Medulla oblongata (tissue), 1 donor: ENCODE measurements around the gene ADGRV1.
A peak's percentile ranks its signal among the peaks of the same experiment; 100 is the strongest.
"Not testable (repeated sequence)": the region's sequence is repeated elsewhere in the genome, so short reads cannot be mapped to it uniquely, and the experiment has no call there.

Experiments used
- DNase-seq: peaks from one replicate; pipeline ENCODE4 v3.0.0-alpha.2; 2015; ENCODE audit errors: extremely low spot score

Gene ADGRV1

DNA sequence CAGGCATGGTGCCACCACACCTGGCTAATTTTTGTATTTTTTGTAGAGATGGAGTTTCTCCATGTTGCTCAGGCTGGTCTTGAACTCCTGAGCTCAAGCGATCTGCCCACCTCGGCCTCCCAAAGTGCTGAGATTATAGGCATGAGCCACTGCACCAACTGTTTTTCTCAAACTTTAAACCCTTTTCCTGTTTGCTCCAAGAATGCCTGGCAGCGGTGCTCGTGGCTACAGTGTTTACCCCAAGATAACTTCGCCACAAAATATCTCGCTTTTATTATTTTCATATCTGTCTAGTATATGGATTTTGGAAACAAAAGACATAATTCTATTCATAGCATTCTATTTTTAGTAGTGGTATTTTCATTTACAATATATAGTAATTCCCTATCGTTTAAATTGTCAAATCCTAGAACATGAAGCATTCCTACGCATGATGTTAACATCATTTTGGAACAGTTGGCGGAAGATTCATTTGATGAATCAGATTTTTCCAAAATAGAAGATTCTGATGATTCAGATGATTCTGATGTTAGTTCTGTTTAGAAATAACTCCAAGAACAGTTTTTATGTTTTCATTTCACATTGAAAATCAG, 504.6 kb downstream of the ADGRV1 start:
- DNase-seq: not testable (repeated sequence)

DNA sequence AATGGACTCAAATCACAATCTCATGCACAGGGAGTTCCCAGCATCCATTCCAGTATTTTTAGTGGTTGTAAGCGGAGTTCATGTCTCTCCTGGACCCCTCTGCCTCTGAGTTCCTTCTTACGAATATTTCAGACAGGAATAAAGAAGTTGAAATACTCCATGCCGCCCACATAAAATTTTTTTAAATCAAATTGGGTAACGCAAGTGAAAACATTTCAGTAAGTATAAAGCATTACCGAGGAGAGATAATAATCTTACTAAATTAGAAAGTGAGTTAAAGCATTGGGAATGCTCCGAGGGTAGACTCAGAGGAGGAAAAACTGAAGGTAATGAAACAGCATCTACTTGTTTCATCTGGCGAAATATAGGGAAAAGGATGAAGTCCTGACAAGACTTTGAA, 506.9 kb downstream of the ADGRV1 start:
- DNase-seq: no peak

DNA sequence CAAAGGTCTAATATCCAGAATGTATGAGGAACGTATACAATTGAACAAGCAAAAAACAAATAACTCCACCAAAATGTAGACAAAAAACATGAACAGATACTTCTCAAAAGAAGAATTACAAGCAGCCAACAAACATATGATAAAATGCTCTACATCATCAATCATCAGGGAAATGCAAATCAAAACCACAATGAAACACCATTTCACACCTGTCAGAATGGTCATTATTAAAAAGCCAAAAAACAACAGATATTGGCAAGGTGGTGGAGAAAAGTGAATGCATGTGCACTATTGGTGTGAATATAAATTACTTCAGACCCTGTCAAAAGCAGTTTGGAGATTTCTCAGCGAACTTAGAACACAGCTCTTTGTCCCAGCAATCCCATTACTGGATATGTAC, 510.8 kb downstream of the ADGRV1 start:
- DNase-seq: no peak

DNA sequence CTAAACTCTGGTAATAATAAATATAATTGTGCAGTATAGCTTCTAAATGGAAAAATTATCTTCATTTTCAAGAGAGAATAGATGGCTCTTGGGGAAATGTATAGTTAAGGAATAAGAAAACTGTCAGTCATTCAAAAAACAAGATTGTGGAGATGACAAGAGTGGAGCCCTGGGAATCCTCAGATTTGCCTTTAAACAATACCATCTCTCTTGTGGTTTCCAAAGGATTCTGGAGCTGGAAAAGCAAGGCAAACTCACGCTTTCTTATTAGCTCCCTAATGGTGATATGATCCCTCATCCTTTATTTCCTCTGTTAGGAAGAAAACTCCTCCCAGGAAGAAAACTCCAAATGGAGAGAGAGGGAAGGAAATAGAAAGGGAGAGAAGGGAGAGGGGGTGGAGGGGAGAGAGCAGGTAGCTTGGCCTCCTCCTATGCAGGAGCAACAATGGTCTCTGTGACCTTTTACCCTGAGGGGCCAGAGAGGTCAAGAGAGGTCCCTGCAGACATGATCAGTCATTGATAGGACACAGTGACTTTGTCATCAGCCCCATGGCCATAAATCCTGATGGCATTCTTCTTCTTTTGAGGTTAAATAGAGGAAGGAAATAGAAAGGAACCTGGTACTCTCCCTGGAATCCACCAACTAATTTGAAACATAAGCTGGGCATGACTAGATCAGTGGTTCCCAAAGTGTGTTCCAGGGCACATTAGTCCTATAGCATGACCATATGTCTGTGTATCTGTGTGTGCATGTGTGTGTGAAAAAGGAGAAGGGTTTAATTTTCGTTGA, 512.4 kb downstream of the ADGRV1 start:
- no peak for DNase-seq

DNA sequence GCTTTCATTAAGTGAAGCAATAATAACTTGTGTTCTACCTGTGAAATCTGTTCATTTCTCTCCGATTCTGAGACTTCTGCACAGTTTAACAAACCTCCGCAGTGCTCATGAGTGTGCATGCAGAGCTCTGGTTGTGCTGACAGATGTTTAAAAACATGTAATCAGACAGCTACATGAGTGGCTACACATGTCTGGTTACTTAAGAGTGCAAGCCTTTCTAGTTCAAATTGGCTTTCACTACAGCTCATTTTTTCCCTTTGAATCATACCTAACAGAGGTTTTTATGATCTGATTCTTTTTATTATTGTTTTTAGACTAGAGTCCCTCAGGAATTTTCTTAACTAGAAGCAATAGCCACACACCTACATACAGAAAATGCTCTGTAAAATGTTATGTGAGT, 514.3 kb downstream of the ADGRV1 start:
- no peak for DNase-seq

DNA sequence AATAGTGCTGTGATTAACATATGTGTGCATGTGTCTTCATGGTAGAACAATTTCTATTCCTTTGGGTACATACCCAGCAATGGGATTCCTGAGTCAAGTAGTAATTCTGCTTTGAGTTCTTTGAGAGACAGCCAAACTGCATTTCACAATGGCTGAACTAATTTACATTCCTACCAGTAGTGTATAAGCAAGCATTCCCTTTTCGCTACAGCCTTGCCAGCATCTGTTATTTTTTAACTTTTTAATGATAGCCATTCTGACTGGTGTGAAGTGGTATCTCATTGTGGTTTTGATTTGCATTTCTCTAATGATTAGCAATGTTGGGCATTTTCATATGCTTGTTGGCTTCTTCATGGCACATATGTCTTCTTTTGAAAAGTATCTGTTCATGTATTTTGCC, 516.0 kb downstream of the ADGRV1 start:
- DNase-seq: no peak

DNA sequence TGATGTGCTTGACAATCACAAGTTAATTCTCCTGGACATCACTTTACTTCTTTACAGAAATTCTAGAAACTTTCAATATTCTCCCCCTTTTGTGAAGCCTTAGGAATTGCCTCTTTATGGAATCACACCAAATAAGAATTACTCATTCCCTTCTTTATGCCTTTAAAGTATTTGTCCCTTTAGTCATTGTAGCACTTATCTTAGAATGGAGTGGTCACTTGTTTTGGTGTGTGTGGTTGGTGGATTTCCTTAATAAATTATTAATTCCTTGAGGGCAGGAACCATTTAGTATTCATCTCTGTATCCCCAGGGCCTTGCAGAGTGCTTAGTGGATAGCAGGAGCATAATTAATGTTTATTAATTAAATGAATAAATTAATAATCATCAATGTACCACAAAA, 517.5 kb downstream of the ADGRV1 start:
- no peak for DNase-seq

DNA sequence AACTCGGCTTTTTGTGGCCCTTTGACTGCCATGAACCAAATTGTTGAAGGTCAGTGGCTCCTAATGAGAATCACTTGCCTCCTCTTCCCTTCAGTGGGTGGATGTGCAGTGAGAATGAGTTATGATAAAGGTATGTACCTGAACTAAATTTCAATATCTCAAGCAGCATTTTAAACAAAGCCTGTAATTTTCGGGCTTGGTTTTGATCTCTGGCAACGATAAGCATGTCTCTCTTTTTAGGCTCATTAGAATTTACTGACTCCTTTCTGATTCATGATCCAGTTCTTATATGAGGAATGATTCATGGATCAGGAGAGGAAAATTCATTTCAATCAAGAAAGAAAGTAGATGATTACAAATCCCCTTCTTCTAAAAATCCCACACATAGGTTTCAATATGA, 519.0 kb downstream of the ADGRV1 start:
- no peak for DNase-seq

DNA sequence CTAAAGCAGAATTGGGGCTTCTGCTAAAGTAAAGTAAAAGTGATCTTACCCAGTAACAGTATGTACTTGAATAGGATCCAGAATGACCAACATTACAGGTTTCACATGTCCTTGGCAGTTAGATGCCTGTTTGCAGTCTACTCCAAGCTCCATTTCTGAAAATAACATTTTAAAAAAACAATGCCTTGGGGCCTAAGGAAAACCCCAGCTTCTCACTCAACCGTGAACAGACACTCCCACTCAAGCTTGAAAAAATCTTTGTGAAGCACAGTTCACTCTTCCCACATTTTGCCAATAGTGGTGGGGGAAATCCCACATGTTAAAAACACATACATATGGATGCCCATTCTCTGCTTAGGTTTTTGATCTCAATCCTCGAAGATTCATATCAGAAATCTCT, 520.4 kb downstream of the ADGRV1 start:
- no peak for DNase-seq

DNA sequence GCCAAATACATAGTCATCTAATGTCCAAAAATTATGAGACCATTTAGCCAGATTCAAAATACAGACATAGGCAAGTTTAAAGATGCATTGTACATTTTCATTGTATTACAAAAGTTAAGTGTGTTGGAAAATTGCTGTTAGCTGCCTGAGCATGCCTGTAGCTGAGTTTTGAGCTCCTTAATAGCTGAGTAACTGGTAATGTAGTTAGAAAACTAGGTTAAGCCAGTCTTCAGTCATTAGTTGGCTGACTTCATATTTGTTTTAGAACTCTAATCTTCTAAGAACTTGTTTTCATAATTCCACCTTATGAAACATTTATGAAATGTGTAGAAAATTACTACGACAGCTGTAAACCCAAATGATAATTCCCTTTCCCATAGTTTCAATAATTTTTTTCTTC, 531.2 kb downstream of the ADGRV1 start:
- DNase-seq: no peak

DNA sequence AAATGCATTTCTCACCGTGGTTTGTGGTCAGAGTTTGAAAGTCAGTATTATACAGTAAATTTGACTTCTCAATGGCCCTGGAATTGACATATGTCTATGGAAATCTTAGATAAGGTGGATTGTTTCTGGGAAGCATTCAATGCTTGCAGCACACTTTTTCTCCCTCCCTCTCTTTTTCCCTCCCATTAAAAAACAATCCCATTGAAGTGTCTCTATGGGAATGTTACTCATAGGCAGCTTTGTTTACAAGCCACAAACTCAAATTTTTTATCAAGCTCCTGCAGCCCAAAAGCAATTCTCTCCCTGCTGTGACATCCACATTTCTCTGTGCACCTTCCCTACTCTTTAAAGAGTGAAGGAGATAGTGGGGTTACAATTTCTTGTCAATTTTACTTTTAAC, 532.4 kb downstream of the ADGRV1 start:
- DNase-seq: no peak

DNA sequence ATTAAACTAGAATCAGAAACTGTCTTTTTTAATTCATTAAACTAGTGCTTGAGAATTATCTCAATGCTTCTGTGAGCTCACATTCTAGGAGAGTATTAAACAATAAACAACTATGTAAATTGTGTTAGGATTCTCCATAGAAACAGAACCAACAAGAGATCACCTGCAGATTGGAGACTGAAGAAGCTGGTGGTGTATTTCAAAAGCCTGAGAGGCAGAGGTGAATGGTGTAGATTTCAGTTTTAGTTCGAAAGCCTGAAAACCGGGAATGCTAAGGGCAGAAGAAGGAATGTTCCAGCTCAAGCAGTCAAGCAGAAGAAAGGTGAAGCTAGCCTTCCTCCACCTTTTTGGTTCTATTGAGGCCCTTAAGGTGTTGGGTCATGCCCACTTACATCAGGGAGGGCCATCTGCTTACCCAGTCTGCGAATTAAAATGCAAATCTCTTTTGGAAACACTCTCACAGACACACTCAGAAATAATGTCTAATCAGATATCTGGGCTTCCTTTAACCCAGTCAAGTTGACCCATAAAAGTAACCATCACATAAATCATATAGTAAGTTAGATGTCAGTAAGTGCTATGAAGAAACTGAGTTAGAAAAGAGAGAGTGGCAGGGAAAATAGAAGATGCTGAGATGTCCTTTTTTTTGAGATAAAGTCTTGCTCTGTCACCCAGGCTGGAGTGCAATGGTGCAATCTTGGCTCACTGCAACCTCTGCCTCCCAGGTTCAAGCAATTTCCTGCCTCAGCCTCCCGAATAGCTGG, 533.1 kb downstream of the ADGRV1 start:
- no peak for DNase-seq

DNA sequence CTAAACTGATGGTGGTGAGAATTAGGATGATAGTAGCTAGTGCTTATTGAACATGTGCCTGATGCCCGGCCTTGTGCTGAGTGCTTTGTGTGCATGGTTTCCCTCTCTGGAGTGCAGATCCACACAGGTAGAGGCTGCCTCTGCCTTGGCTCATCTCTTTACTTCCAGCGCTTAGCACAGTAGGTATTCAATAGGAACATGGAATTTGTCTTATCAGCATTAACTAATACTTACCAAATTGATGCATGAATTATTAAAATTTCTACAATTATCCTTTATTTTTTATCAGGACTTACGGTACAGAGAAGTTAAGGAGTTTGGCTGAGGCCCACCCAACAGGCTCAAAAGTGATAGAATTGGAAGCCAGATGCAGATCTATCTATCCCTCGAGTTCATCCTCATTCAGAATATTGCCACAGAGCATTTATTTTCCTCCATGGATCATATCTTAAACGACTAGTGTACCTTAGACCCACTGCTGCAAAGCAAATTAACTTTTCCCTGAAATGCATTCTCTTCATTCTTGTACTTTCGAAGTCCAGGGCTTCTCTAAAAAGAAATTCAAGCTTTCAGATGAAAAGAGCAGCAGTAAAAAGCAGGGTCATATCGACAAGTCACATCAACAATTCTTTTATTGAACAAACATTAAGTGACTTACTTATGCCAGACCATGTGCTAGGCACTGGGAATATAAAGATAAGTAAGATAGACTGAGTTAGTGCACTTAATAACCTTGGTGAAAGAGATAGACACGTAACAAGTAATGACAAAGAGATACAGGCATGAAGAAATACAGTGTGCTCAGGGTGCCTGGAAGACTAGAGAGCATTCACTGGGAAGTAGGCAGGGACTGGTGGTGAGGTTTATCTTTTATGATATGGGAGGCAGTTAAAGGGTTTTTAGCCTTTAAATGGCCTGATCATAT, 534.5 kb downstream of the ADGRV1 start:
- DNase-seq: no peak

DNA sequence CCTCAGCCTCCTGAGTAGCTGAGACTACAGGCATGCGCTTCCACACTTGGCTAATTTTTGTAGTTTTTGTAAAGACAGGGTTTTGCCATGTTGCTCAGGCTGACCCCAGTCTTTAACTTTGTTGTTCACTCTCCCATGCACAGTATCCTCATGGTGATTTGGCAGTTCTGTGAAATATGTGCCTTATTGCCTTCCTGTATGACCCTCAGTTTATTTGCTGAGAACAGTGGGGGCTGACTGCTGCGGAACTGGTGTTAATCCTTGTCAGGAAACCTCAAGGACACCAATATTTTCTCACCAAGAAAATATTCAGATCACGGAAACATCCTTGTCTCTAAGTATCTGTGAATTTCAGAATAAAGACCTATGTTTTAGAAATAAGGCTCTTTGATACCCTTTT, 536.7 kb downstream of the ADGRV1 start:
- DNase-seq: no peak

DNA sequence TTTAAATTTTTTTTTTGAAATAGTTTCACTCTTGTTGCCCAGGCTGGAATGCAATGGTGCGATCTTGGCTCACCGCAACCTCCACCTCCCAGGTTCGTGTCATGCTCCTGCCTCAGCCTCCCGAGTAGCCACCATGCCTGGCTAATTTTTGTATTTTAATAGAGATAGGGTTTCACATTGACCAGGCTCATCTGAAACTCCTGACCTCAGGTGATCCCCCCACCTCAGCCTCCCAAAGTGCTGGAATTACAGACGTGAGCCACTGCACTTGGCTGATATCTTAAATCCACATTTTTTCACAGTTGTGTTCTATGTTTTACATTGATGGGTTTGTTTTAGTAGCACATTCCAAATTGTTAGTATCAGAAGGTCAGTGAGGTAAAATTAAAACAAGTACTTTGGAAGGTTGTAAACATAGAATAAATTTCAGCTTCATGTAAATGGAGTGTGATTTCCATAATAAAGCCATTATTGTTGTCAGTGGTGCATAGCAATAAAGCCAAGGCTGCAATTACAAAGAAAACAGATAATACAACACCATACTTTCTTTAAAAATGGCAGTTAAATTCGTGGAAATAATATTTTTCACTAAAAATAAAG, 537.3 kb downstream of the ADGRV1 start:
- no peak for DNase-seq

DNA sequence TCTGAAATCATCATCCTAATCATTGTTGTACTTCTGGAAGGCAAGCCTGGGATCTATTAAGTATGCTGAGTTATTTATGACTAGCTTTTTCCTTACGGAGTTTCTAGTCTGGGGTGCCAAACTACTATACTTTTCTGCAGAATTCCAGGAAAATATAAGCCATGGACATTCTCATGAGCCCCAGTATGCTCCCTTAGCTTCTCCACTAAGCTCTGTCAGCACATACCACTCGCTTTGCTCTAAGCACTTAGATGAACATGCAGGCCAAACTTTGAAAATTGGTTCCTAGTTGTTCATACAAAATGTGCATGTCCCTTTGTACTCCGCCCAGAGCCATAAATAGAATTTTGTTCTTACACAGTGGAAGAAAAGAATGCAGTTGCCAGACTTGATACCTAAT, 539.9 kb downstream of the ADGRV1 start:
- DNase-seq: no peak

DNA sequence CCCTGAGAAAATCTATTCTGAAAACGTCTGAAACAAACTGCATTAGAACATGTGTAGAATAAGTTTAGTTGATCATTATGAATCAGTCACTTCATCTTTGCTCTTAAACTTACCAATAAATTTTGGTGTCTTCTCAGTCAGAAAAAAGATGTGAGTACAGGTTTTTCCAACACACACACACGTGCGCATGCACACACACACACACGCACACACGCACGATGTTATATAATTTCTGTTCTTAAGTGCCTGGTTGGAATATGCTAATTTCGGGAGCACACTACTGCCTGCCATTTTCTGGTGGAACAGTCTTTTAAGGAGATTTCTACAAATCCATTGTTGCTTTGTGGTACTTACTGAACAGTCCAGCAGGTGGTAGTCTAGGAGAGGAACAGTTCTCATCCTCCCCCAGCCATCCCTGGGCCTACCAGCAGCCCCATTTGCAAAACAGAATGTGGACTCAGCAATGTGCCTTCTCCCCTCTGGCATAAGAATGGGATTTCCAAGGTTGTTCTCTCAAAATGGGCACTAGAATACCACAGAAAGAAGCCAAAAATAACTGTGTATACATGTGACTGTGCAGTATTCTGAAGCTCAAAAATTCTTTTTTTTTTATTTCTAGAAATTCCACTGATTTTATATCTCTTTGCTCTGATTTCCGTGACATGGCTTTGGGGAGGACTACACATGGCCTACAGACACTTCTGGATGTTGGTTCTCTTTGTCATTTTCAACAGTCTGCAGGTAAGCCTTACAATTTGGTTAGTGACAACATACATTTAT, 543.2 kb downstream of the ADGRV1 start:
- DNase-seq: peak; percentile 94

DNA sequence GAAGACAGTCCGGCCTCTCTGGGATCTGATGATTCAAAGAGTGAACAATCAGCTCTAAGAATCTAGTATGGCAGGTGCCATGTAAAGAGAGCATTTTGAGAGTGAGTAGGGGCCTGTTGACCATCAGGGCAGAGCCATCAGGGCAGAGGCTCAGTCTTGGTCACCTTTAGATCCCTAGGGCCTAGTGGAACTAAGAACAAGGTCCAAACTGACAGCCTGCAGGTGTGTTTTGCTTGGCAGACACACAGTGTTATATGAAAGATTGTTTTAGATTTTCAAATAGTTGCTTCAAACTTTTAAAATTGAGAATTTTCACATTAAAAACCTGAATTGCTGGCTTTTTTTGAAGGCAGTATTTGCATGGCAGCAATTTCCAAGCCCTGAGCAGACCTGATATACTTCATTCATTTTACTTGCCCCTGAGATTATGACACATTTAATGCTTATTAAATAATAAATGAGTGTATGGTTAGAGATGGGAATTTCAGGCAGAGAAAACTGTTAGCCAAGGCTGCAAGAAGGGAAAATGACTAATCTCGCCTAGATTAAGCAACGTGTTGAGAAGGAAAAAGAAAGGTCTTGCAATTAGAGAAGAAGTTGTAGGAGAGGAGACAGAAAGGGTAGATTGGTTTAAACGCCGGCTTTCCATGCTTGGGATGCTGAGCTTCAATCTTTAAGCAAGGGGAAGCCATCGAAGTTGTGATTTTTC, 544.9 kb downstream of the ADGRV1 start:
- no peak for DNase-seq

DNA sequence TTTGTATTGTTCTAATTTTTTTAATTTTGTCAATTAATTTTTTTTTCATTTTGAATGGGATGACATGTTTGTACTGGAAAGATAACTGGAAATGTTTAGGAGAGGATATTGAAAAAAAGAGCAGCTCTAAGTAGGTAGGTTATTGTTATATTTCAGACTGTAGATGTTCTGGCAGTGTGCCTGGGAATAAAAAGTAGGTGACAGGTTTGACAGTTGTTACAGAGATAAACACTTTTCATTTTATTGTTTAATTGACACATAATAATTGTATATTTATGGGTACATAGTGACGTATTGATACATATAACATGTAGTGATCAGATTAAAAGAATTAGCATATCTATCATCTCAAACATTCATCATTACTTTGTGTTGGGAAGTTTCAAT, 545.5 kb downstream of the ADGRV1 start:
- DNase-seq: no peak
